Activated B cell treated with CpG ODN at 0.5 μM for 24 hours (primary cell): ENCODE measurements around the gene ADGRA1. TPM values are rescaled to one million over a fixed set of nuclear protein-coding genes. Genes with fewer than 3 reads are reported as not detected.

Experiments
- ATAC-seq: fragments of 200-7000 bp; cut with Tn5 transposase; one replicate; pipeline ENCODE4 v1.10.0; 2021; ENCODE audit warnings: low read depth, mild to moderate bottlenecking, moderate library complexity
- CTCF ChIA-PET: fragments of 350-600 bp; sonication (Branson Sonifier 250); formaldehyde crosslinking; loops from one replicate; lab custom pipeline; 2021; ENCODE audit warnings: antibody characterized with exemption; lab: Charles Lee
- POLR2A ChIA-PET: fragments of 350-600 bp; sonication (Branson Sonifier 250); formaldehyde crosslinking; loops from one replicate; lab custom pipeline; 2021; ENCODE audit warnings: antibody characterized with exemption; lab: Charles Lee
- DNase-seq: peaks from one replicate; pipeline ENCODE4 v3.0.0; 2022
- H3K27ac Mint-ChIP-seq: one replicate; pipeline ENCODE4 v1.8.0; 2020; ENCODE audit warnings: mixed read lengths
- H3K27me3 Mint-ChIP-seq: one replicate; pipeline ENCODE4 v1.8.0; 2021; ENCODE audit warnings: mixed read lengths
- H3K36me3 Mint-ChIP-seq: one replicate; pipeline ENCODE4 v1.8.0; 2021; ENCODE audit warnings: low read depth, mixed read lengths
- H3K4me1 Mint-ChIP-seq: one replicate; pipeline ENCODE4 v1.8.0; 2021; ENCODE audit warnings: mixed read lengths
- H3K4me3 Mint-ChIP-seq: one replicate; pipeline ENCODE4 v1.8.0; 2020; ENCODE audit warnings: mild to moderate bottlenecking, mixed read lengths
- H3K9me3 Mint-ChIP-seq: one replicate; pipeline ENCODE4 v1.8.0; 2020; ENCODE audit warnings: mixed read lengths
- intact Hi-C: fragments of 100-400 bp; cut with micrococcal nuclease; formaldehyde crosslinking; loops from one replicate; pipeline ENCODE4 v1.15.1; 2024
- total RNA-seq: library from RNA; stranded (reverse); gene quantifications from 2 replicates; pipeline ENCODE4 v1.2.3, GENCODE V29; 2022
- TF ChIP-seq, protein P1 (sequence below): fragments of 200-600 bp; IDR thresholded peaks from one replicate; pipeline ENCODE4 v1.8.0; 2022; ENCODE audit warnings: antibody characterized with exemption, mild to moderate bottlenecking

Gene ADGRA1
- total RNA-seq, 1 donor from 2014 or later = not detected

DNA sequence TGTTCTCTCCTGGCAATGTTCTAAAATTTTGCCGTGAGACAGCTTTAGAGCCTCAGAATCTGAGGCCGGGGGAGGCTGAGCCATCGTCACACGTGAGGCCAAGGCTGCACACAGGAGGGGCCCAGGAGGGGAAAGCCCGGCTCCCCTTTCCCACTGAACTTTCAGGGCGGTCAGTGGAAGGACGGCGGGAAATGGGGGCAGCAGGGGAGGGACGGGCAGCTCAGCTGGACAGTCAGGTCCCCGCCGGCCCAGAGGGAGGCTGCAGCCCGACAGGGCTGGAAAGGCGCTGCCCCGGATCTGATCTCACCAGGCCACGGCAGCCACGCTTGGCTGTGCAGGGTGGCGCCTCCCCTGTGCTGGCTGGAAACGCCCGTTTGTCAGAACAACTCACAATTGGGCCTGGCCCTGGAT, 43.3 kb upstream of the ADGRA1 start:
- intact Hi-C loops = no loop called here
- Mint-ChIP-seq H3K27me3 (no peaks in the 10 kb centered on the region), H3K36me3 (no peaks in the 10 kb centered on the region), H3K9me3 (no peaks in the 10 kb centered on the region), H3K27ac (no peak overlapping the region), H3K4me3 (no peak overlapping the region), H3K4me1 (no peaks in the 10 kb centered on the region)
- DNase-seq = no peak
- ChIA-PET CTCF (no interaction called here), POLR2A (no interaction called here)
- TF ChIP-seq, protein P1, sequence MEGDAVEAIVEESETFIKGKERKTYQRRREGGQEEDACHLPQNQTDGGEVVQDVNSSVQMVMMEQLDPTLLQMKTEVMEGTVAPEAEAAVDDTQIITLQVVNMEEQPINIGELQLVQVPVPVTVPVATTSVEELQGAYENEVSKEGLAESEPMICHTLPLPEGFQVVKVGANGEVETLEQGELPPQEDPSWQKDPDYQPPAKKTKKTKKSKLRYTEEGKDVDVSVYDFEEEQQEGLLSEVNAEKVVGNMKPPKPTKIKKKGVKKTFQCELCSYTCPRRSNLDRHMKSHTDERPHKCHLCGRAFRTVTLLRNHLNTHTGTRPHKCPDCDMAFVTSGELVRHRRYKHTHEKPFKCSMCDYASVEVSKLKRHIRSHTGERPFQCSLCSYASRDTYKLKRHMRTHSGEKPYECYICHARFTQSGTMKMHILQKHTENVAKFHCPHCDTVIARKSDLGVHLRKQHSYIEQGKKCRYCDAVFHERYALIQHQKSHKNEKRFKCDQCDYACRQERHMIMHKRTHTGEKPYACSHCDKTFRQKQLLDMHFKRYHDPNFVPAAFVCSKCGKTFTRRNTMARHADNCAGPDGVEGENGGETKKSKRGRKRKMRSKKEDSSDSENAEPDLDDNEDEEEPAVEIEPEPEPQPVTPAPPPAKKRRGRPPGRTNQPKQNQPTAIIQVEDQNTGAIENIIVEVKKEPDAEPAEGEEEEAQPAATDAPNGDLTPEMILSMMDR = no peak
- ATAC-seq = no peak

DNA sequence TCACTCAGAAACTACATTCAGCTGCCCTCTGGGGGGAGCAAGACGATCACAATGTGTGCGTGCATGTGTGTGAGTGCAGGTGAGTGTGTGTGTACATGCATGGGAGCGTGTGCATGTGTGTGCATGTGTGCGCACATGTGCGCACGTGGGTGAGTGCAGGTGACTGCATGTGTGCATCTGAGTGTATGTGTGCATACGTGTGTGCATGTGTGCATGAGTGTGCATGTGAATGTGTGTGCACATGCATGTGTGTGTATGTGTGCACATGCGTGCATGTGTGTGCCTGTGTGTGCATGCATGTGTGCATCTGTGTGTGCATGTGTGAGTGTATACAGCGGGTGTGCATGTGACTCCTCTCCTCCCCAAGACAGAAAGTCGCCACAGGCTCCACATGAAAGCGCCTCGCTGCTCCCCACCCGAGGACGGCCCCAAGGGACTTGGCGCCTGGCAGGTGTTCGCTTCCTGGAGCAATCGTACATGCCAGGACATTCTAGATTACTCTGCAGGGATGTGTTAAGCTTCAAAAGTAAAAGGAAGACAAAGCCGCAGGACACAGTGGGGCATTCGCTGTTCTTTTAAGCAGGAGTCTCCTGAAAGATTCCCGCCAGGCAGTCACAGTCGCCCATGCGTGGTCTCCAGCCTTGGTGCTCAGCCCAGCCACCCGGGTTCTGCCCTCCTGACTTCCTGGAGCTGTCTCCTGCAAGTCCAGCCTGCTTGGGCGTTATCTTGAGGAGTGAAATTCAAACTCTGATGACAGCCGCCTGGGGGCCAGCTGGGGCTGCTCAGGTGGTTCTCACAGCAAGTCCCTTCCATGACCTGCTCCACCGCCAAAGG, 42.0 kb upstream of the ADGRA1 start:
- TF ChIP-seq, protein P1 = no peak
- ChIA-PET CTCF (no interaction called here), POLR2A (no interaction called here)
- DNase-seq (no peak), ATAC-seq (no peak)
- no peaks in the 10 kb centered on the region for H3K36me3 Mint-ChIP-seq
- no peak overlapping the region for H3K4me3 Mint-ChIP-seq
- no peaks in the 10 kb centered on the region for H3K4me1 Mint-ChIP-seq
- intact Hi-C loops = no loop called here
- no peaks in the 10 kb centered on the region for H3K9me3 Mint-ChIP-seq
- no peaks in the 10 kb centered on the region for H3K27me3 Mint-ChIP-seq
- no peak overlapping the region for H3K27ac Mint-ChIP-seq

DNA sequence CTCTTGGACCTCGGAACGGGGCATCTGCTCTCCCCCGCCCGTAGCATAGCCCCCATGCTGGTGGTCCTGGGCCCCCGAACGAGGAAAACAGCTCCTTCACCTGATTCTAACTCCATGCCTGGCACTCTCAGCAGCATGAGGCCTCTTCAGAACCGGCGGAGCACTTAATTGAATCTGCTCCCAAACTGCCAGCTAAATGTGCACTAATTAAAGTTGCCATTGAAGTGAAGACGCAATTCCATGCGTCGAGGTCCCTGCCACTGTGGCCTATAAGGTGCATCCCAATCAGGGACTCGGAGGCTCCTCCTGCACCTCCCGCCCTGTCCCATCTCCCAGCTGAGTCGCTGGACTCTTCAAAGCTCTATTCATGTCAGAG, 41.3 kb upstream of the ADGRA1 start:
- DNase-seq (no peak), ATAC-seq (no peak)
- CTCF ChIA-PET = no interaction called here
- H3K9me3 Mint-ChIP-seq = no peaks in the 10 kb centered on the region
- H3K27ac Mint-ChIP-seq = no peak overlapping the region
- TF ChIP-seq, protein P1 = no peak
- H3K36me3 Mint-ChIP-seq = no peaks in the 10 kb centered on the region
- intact Hi-C loops = no loop called here
- POLR2A ChIA-PET = no interaction called here
- no peaks in the 10 kb centered on the region for H3K4me1 Mint-ChIP-seq
- H3K27me3 Mint-ChIP-seq = no peaks in the 10 kb centered on the region
- no peak overlapping the region for H3K4me3 Mint-ChIP-seq

DNA sequence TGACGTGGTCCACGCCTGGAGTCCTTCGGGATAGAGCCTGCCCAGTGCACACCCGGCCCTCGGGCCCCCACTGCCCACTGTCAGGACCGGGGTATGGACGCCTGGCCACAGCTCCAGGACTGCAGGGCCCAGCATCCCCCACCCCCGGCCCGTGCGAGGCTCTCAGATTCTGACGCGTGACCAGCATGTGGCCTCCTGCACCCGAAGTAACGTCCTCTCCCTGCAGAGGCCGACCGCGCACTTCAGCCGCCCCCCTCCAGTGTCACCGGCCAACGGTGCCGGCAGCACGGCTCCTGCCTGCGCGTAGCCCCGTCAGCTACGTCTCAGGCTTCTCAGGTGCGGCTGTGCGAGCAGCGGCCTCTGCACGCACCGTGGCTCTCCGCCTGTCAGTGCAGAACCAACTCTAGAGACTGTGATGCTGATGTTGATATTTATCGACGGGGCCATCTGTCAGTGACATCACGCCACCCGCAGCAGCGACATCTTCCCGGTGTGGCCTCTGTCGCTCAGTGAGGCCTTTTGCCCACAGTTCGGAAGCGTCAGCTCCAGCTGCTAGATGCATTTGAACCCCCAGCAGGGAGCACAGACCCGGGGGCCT, 40.1 kb upstream of the ADGRA1 start:
- Mint-ChIP-seq H3K9me3 (no peaks in the 10 kb centered on the region), H3K4me1 (no peaks in the 10 kb centered on the region), H3K27me3 (no peaks in the 10 kb centered on the region), H3K4me3 (no peak overlapping the region), H3K27ac (no peak overlapping the region), H3K36me3 (no peaks in the 10 kb centered on the region)
- DNase-seq = no peak
- ATAC-seq = no peak
- ChIA-PET CTCF (no interaction called here), POLR2A (no interaction called here)
- TF ChIP-seq, protein P1 = no peak
- intact Hi-C loops = no loop called here

DNA sequence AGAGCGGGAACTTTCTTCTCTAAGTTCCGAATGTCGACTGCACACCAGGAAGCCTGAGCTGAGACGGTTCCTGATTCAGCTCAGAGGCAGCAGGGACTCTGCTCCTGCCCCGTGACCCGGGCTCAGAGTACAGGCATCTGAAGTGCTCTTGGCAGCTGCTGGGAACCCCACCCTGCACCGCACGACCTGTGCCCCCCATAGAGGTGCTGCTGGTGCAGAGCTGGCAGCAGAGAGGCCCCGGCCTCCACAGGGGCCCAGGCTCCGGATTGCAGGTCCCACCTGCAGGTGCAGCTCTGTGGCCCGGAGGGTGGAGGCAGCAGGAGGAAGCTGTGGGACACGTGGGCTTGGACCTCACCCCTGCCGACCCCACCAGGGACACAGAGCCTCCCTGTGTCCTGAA, 39.5 kb upstream of the ADGRA1 start:
- TF ChIP-seq, protein P1 = no peak
- Mint-ChIP-seq H3K27ac (no peak overlapping the region), H3K4me1 (no peaks in the 10 kb centered on the region), H3K36me3 (no peaks in the 10 kb centered on the region), H3K9me3 (no peaks in the 10 kb centered on the region), H3K27me3 (no peaks in the 10 kb centered on the region), H3K4me3 (no peak overlapping the region)
- DNase-seq = no peak
- CTCF ChIA-PET = no interaction called here
- intact Hi-C loops = no loop called here
- POLR2A ChIA-PET = no interaction called here
- no peak for ATAC-seq
